Measurements from ENCODE around the gene TRERF1.

TRERF1 gene

GRCh38 chr6:42366011-42366705 lies 85.6 kb downstream of the TRERF1 start:
- DNase-seq: no peak

- DNase-seq: no peak
These were observed 86.7 kb downstream of the TRERF1 start for GRCh38 chr6:42365021-42365420.

DNA sequence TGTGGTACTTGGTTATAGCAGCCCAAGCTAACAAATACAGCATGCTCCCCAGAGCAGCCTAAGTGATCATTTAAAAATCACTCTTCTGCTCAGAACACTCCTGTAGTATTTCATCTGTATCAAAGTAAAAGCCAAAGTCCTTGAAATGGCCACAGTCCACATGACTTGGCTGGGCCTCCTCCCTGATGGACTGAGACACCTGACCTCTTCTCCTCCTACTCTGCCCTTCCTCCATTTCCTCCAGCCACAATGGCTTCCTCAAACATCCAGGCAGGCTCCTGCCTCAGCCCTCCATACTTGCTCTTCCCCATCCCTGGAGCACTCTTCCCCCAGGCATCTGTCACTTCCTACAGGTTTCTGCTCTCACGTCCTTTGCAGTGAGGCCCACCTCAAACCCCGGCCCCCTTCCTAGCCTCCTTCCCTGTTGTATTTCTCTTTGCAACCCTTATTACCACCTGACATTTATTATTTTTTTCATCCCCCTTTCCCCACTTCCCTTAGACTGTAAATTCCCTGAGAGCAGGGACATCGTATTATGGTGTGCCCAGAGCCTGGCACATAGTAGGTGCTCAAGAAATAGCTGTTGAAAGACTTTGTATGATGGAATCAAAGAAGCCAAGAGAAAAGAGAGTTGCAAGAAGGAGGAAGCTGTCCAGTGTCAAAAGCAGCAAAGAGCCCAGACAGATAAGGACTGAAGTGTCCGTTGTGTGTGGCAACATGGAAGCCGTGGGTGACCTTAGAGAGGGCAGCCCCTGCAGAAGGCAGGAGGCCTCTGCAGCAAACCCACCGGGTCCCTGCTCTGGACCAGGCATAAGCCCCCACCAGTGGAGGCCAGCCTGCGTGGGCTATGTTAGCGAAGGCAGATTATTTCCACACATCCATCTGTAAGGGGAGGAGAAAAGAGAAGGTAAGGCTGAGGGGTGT lies 87.5 kb downstream of the TRERF1 start:
- no peak for DNase-seq

DNA sequence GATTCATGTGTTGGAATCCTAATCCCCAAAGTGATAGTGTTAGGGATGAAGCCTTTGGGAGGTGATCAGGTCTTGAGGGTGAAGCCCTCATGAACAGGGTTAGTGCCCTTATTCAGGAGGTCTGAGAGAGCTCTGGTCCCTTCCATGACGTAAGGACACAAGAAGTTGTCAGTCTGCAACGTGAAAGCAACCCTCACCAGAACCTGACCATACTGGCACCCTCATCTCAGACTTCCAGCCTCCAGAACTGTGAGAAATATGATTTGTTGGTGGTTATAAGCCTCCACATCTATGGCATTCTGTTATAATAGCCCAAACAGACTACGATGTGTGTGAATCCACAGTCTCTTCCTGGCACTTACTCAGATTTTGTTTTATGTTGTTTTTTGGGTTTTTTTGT lies 90.7 kb downstream of the TRERF1 start:
- no peak for DNase-seq

DNA sequence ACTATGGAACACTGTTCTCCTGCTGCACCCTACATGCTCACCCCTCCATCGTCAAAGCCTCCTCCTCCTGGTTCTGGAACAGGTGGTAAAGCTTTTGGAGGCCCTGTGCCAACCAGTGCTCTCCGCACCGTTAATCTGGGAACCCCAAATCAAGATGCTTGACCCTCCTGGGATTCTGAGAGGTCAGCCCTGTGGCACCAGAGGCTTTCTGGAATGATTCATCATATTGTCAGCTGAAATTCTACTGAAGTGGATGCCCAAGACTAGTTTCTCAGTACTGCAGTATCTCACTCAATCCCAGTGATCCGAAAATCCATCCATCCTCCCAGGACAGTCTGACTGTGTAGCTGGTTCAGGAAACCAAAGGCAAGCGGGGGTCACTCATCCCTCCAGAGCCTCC lies 92.7 kb downstream of the TRERF1 start:
- no peak for DNase-seq

DNA sequence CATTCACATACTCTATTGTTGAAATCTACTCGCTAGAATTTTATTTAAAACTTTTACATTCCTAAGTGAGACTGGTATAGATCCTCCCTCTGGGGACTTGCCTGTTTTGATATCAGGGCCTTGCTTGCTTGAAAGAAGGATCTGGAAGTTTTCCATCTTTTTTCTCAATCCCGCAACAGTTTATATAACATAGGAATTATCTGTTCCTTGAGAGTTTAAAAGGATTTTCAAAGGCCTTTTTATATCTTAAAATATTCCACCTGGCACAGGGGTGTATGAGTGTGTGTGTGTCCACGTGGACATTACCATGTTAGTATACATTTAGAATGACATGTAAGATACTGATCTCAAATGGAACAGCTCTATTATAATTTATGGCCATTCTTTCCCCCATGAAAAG lies 96.3 kb downstream of the TRERF1 start:
- DNase-seq: no peak

DNA sequence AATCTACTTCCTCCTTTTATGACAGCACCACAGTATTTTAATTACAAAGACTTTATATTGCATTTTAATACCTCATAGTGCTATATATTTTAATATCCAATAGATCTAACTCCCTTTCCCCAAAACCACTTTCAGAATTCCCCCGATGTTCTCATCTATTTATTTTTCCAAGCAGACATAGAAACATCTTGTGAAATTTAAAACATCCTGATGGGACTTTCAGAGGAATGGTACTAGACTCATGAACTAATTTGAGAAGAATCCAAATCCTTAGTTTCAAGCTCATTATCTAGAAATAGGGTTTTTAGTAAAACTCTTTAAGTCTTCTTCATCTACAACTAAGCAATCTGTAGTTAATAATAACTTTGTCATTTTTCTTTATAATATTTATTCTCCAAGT lies 97.0 kb downstream of the TRERF1 start:
- no peak for DNase-seq

DNA sequence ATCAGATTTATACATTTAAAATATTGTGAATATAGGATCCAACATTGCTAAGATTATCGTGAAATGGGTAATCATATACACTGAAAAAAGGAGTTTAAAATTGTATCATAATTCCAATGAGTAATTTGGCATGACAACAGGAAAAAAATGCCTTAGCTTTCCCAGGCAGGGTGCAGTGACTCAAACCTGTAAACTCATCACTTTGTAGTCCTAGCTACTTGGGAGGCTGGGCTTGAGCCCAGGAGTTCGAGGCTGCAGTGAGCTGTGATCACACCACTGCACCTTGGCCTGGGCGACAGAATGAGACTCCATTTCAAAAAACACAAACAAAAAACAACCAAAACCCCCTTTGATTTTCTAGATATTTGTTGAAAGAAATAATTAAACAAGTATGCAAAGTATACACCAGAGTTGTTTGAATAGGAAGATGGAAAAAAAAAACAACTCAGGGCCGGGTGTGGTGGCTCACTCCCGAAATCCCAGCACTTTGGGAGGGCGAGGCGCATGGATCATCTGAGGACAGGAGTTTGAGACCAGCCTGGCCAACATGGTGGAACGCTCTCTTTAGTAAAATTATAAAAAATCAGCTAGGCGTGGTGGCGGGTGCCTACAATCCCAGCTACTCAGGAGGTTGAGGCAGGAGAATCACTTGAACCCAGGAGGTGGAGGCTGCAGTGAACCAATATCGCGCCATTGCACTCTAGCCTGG lies 98.7 kb downstream of the TRERF1 start:
- no peak for DNase-seq

DNA sequence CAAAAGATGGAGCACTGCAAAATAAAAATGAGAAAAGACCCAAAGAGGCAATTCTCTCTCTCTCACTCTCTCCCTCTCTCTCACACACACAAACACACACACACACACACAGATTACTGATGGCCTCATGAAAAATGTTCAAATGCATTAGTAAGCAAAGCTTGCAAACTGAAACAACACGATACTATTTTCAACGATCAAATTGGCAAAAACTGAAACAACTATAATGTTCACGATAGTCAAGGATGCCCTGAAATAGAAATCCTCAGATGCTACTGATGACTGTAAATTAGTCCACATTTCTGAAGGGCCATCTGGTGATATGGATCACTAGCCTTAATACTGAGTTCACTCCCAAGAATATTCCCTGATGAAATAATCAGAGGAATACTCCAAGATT lies 100.8 kb downstream of the TRERF1 start:
- no peak for DNase-seq

DNA sequence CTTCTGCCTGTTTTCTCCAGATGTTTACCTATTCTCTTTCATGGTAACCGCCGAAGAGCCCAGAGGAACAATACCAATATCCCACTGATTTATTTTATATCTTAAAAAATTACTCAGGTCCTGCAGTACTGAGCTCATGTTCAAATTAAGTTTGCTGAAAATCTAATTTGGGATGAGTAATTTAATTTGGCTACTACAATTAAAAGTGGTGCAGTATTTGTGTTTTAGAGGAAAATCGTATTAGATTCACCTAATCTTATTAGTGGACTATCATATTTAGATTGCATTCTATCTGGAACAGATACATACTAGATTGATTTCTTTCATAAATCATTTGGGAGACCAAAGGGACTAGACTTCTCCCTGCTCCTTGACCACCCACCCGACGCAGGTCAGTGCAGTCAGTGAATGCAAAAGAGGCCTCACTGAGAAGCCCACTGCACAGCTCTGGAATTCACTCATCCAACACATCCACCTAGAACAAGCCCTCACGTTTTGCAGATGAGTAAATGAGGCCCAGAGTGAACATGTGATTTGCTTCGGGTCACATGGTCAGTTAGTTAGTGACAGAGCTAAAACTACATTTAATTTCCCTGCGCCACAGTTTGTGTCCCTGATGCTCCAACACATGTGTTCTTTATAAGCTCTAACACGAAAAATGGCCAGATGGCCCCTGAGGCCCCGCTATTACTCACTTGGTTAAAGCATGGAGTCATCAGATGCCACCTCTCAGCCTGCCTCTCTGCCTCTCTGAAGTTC lies 101.8 kb downstream of the TRERF1 start:
- no peak for DNase-seq

DNA sequence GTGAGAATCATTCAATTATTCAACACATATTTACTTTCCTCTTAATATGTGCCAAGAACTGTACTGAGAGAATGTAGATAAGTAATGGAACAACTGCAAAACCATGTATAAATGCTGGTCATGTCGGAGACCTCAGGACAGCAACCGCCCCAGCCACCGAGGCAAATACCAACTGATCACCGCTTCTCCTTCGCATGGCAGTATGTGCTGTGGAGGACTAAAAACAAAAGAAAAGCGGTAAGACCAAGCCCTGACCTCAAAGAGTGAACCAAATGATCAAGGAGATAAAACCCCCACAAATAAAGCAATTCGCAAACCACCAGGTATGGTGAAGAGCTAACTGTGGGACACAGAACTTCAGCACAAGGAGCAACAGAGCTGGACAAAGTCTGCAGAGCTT lies 104.3 kb downstream of the TRERF1 start:
- DNase-seq: no peak

- DNase-seq: no peak
These were observed 105.9 kb downstream of the TRERF1 start for GRCh38 chr6:42345696-42346416.

GRCh38 chr6:42344756-42345155 lies 107.0 kb downstream of the TRERF1 start:
- no peak for DNase-seq

DNA sequence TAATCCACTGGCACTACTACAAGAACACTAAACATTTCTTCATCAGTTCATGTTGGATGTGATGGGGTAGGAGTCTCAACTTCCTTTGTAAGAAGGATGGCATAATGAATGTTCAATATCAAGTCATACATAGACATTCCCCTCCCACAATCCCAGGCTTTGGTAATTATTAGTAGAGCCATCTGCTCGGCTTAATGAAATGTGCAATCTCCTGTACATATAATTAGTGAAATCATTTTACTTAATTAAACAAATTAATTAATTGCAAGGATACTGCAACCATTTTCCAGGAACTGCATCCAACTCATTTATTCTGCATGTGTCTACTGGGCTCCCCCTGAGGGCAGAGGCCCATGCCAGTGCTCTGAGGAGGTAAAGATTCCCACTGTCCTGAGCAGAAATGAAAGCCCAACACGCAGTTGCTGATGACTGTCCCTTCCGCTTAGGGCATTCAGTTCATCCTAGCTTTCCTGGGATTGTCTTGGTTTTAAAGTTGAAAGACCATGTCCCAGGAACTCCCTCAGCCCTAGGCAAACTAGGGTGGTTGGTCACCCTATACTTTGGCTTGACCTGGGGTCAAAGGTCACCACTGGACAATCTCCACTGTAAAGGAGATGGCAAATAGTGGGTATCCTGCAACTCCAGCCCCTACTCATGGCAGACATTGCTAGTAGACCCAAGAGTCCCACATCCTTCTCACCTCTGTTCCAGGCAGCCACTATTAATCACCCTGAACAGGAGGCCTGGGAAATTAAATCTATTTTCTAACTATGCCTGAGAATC lies 109.8 kb downstream of the TRERF1 start:
- DNase-seq: no peak

- DNase-seq: no peak
These were observed 110.5 kb downstream of the TRERF1 start for GRCh38 chr6:42341221-42341620.

GRCh38 chr6:42340511-42340910 lies 111.2 kb downstream of the TRERF1 start:
- no peak for DNase-seq

DNA sequence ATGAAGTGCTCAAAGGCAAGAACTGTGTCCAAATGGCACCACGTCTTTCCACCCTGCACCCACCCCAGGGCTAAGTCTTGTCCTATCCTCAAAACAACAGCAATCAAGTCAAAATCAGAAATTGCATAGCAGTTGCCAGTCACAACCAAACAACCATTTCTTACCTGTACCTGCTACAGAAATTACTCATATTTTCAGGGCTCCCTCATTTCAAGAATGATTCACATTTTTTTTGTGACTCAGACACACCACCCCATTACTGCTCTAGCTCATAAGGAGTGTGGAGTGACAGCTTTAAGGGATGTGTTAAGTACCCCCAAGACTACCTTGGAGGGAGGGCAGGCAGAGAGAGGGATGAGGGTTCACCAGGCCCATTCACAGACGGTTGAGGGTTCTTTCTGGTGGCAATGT lies 111.7 kb downstream of the TRERF1 start:
- no peak for DNase-seq

DNA sequence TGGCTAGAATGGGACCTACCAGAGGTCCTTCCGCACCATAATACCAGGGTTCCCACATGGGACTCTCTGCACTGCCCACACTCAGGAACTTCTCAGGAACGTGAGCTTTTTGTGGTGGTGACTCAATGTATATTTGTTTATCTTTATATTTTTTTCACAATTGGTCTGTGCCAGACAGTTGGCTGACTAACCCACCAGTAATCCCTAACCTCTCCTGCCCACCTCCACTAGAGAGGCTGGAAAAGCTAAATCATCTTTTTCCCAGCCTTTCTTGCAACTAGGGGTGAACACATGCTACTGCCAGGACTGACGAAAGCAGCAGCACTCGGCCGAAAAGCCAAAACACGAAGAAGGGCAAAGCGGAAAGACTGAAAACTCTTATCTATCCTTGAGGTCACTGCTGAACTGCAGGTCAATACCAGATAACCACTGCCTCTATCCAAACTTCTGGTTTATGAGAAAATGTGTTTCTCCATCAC lies 112.9 kb downstream of the TRERF1 start:
- no peak for DNase-seq

GRCh38 chr6:42337985-42338743 lies 113.6 kb downstream of the TRERF1 start:
- no peak for DNase-seq

DNA sequence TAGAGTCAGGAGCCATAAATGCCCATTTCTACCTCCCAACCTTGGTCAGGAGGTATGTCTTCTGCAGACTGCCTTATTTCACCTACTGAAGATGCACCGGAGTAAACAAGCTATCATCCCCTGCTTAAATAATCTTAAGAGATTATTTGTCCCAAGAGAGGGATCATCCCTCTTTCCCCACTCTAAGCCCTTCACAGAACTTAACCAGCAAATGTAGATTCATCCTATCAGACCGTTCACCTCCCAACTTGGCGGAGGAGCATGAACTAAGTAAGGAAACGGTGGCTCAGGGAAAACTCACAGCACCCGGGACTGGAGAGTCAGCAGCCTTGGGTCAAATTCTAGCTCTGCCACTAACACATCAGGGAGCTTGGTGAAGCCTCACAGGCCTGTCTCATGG lies 115.3 kb downstream of the TRERF1 start:
- DNase-seq: no peak

All from NCI-H526 treated with DMSO at 0.1 percent for 48 hours (cell line).